MM.1S (cell line): ENCODE results near the gene SLC44A5.
"Not testable (repeated sequence)": the region's sequence is repeated elsewhere in the genome, so short reads cannot be mapped to it uniquely, and the experiment has no call there.

Source experiments
- DNase-seq: peaks from one replicate; pipeline ENCODE4 v3.0.0-alpha.2; 2015
- H2AFZ ChIP-seq: fragments of 300-600 bp; sonication (generic); 2 replicates; pipeline ENCODE4 v1.6.0; 2016; ENCODE audit warnings: antibody characterized with exemption, low read length
- H3F3A ChIP-seq: fragments of 300-600 bp; sonication (generic); 2 replicates; pipeline ENCODE4 v1.6.1; 2016; ENCODE audit warnings: mild to moderate bottlenecking, antibody characterized with exemption, low read length, moderate library complexity, mixed read lengths; ENCODE audit not compliant: insufficient read depth
- H3K27ac ChIP-seq: fragments of 300-600 bp; sonication (generic); 2 replicates; pipeline ENCODE4 v1.5.1; 2016; ENCODE audit warnings: mild to moderate bottlenecking, low read length
- H3K27me3 ChIP-seq: fragments of 300-600 bp; sonication (generic); replicated peaks from 2 replicates; pipeline ENCODE4 v1.6.0; 2016; ENCODE audit warnings: low read length; ENCODE audit not compliant: insufficient read depth
- H3K36me3 ChIP-seq: fragments of 300-600 bp; sonication (generic); replicated peaks from 2 replicates; pipeline ENCODE4 v1.6.1; 2016; ENCODE audit warnings: mild to moderate bottlenecking, low read length, mixed read lengths; ENCODE audit not compliant: insufficient read depth
- H3K4me1 ChIP-seq: fragments of 300-600 bp; sonication (generic); 2 replicates; pipeline ENCODE4 v1.6.1; 2016; ENCODE audit warnings: low read length, mixed read lengths
- H3K4me2 ChIP-seq: fragments of 300-600 bp; sonication (generic); 2 replicates; pipeline ENCODE4 v1.6.0; 2016; ENCODE audit warnings: low read depth, low read length
- H3K4me3 ChIP-seq: fragments of 300-600 bp; sonication (generic); 2 replicates; pipeline ENCODE4 v1.5.1; 2016; ENCODE audit warnings: low read length, mixed read lengths
- H3K79me2 ChIP-seq: fragments of 300-600 bp; sonication (generic); 2 replicates; pipeline ENCODE4 v1.6.1; 2016; ENCODE audit warnings: mixed run types, low read length, mixed read lengths
- H3K9ac ChIP-seq: fragments of 300-600 bp; sonication (generic); 2 replicates; pipeline ENCODE4 v1.6.1; 2016; ENCODE audit warnings: low read length, mixed read lengths
- H3K9me2 ChIP-seq: fragments of 300-600 bp; sonication (generic); replicated peaks from 2 replicates; pipeline ENCODE4 v1.6.1; 2016; ENCODE audit warnings: mild to moderate bottlenecking, low read length, mixed read lengths; ENCODE audit not compliant: insufficient read depth
- H3K9me3 ChIP-seq: fragments of 300-600 bp; sonication (generic); replicated peaks from 2 replicates; pipeline ENCODE4 v1.6.1; 2016; ENCODE audit warnings: mild to moderate bottlenecking, low read length, mixed read lengths; ENCODE audit not compliant: insufficient read depth
- H4K20me1 ChIP-seq: fragments of 300-600 bp; sonication (generic); 2 replicates; pipeline ENCODE4 v1.6.1; 2016; ENCODE audit warnings: mild to moderate bottlenecking, low read length, moderate library complexity, mixed read lengths; ENCODE audit not compliant: insufficient read depth
- CTCF ChIP-seq: fragments of 300-600 bp; sonication (generic); IDR thresholded peaks from 2 replicates; pipeline ENCODE4 v1.5.1; 2016; ENCODE audit warnings: antibody characterized with exemption, low read length, mixed read lengths
- EZH2 ChIP-seq: fragments of 300-600 bp; sonication (generic); optimal IDR thresholded peaks from 2 replicates; pipeline ENCODE3; 2017; ENCODE audit warnings: low read depth, mild to moderate bottlenecking, antibody characterized with exemption, low read length, mixed read lengths
- EZH2phosphoT487 ChIP-seq: fragments of 300-600 bp; sonication (generic); IDR thresholded peaks from 2 replicates; pipeline ENCODE4 v1.6.1; 2018; ENCODE audit warnings: antibody characterized with exemption, low read length

The SLC44A5 gene

GRCh38 chr1:75394386-75395139 lies 216.4 kb downstream of the SLC44A5 start:
- Histone ChIP-seq H3K36me3 (no peaks in the 10 kb centered on the region), H3K79me2 (no peaks in the 10 kb centered on the region), H3K9me3 (no peaks in the 10 kb centered on the region), H4K20me1 (no peaks in the 10 kb centered on the region), H3K9ac (no peak overlapping the region), H3K27me3 (no peaks in the 10 kb centered on the region), H3K4me3 (no peak overlapping the region), H3K27ac (no peak overlapping the region), H2AFZ (no peak overlapping the region), H3K4me1 (no peaks in the 10 kb centered on the region), H3K9me2 (no peaks in the 10 kb centered on the region), H3F3A (no peaks in the 10 kb centered on the region), H3K4me2 (no peak overlapping the region)
- no peak for DNase-seq
- TF ChIP-seq CTCF (no peak), EZH2phosphoT487 (no peak), EZH2 (no peak)

GRCh38 chr1:75392278-75392677 lies 218.6 kb downstream of the SLC44A5 start:
- DNase-seq: no peak
- no peaks in the 10 kb centered on the region for H3K9me2 ChIP-seq
- no peak overlapping the region for H3K27ac ChIP-seq
- H3F3A ChIP-seq: no peaks in the 10 kb centered on the region
- no peak overlapping the region for H3K9ac ChIP-seq
- no peak overlapping the region for H3K4me3 ChIP-seq
- no peak overlapping the region for H3K4me2 ChIP-seq
- H3K36me3 ChIP-seq: no peaks in the 10 kb centered on the region
- H3K27me3 ChIP-seq: no peaks in the 10 kb centered on the region
- no peaks in the 10 kb centered on the region for H3K79me2 ChIP-seq
- H3K4me1 ChIP-seq: no peaks in the 10 kb centered on the region
- H4K20me1 ChIP-seq: no peaks in the 10 kb centered on the region
- H2AFZ ChIP-seq: no peak overlapping the region
- TF ChIP-seq CTCF (no peak), EZH2 (no peak)
- no peaks in the 10 kb centered on the region for H3K9me3 ChIP-seq

- not testable (repeated sequence) for H3K9ac ChIP-seq, H3K4me2 ChIP-seq, H3K4me3 ChIP-seq, H3K4me1 ChIP-seq, H3K27ac ChIP-seq, H4K20me1 ChIP-seq, H3K79me2 ChIP-seq, H3K27me3 ChIP-seq, H3K9me2 ChIP-seq, H3K36me3 ChIP-seq, H3F3A ChIP-seq, H3K9me3 ChIP-seq, H2AFZ ChIP-seq, DNase-seq
These were observed 235.2 kb downstream of the SLC44A5 start for GRCh38 chr1:75375476-75376447.
